GM23338 (cell line): Measurements from ENCODE around the gene ADIPOR1.

Source experiments
- CTCF ChIP-seq, 2 experiments: fragments of 200-600 bp in 1 of 2; sonication (generic) in 1 of 2; conservative IDR thresholded peaks; 2 replicates each; pipeline versions ENCODE4 v1.5.1 to v1.6.1; 2016 to 2017; ENCODE audit warnings: antibody characterized with exemption in 2 of 2, low read depth in 2 of 2, mild to moderate bottlenecking in 2 of 2, moderate library complexity in 1 of 2
- POLR2AphosphoS5 ChIP-seq: IDR thresholded peaks from 2 replicates; pipeline ENCODE4 v1.6.1; 2016; ENCODE audit warnings: antibody characterized with exemption, low read depth
- REST ChIP-seq: IDR thresholded peaks from one replicate; pipeline ENCODE4 v1.6.1; 2018; ENCODE audit warnings: antibody characterized with exemption; ENCODE audit not compliant: unreplicated experiment

DNA sequence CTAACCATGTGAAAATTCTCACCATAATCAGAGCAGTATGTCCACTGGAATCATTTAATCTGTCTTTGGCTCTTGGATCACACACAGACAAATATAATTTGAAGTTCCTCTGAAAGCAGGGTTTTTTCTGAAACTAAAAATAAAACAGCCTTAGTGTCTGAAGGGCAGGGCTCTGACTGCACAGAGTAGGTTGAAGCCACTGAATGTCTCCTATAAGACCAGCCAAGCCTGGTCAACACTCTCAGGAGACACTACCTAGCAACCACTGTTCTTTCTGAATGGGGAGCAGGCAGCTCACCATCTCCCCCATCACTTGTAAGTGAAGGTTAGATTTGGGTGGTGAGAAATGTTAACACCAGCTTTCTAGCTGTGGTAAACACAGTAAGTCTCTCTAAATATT, 33.0 kb upstream of the ADIPOR1 start:
- TF ChIP-seq CTCF (conservative IDR thresholded peaks at IDR 0.05; ENCODE audit: low read depth in 2 of 2) (no peak), POLR2AphosphoS5 (no peak), REST (no peak)
